Mucosa of gallbladder (tissue), 1 donor: ENCODE results near the gene LUZP1. TPM values are rescaled to one million over a fixed set of nuclear protein-coding genes. Genes with fewer than 3 reads are reported as not detected.
"Not testable (repeated sequence)": the region's sequence is repeated elsewhere in the genome, so short reads cannot be mapped to it uniquely, and the experiment has no call there.

Experiments
- DNase-seq: peaks from one replicate; pipeline ENCODE4 v3.0.0-alpha.2; 2020; ENCODE audit warnings: low spot score
- total RNA-seq: library from RNA; stranded (reverse); gene quantifications from one replicate; pipeline ENCODE4 v1.2.1, GENCODE V29; 2021
- donor health status: DM: no; HTN: no; CAD: no.

The LUZP1 gene
- total RNA-seq = 40.8 TPM

DNA sequence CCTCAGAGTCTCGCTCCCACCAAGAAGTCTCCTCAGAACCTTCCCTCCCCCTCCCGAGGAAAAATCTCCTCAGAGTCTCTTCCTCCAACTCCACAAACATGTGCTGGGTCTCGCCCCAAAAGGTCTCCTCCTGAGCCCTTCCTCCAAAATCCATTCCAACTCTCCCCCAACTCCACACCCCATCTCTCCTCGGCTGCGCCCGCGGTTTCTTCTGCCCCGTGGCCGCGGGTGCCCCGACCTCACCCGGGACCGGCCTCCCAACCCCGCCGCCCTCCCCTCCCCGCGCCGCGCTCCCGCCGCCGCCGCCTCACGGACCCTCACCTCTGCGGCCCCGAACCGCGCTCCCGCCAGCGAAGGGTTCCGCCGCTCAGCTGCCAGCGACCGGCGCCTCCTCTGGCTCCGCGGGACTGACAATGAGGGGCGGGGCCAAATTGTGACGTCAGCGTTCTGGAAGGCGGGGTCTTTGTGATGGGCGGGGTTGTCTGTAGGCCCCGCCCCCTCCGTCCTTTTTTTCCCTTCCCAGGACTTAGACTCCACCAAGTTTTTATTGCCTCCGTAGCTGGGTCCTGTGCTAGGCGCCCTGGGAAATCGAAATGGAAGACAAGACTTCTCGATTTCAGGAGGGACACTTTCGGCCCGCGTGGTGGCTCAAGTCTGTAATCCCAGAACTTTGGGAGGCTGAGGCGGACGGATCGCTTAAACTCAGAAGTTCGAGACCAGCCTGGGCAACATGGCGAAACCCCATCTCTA, at the start of gene LUZP1:
TSS of gene LUZP1 (minus strand) at position 412 of the 750 bp plus-strand sequence.
- DNase-seq = peak; percentile 93

DNA sequence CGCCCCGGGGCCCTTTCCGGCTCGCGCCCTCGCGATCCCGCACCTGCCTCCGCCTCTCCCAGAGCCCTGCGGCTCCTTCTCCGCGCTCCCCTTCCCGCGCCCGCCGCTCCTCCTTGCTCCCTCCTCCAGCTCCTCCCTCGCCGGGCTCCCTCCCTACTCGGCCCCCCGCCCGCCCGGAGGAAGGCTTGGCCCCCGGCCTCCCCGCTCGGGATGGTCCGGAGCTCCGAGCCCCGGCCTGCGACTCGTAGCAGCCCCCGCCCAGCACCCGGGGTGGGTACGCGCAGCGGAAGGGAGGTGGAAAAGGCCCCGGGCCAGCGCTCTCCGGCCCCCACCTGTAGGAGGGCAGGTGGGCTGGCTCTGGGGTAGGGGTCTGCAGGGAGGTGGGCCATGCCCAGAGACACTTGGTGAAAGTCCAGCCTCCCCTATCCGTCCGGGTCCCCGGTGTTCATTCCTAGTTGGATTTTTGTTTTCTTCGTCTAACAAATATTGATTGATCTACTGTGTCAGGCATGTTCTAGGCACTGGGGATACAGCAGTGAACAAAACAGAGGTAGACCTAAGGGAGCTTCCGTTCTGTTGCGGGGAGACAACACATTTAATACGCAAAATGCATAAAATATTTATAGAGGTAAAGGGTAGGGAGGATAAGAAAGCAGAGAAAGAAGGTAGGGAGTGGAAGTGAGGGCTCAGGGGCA, 48.9 kb upstream of the LUZP1 start, which contains the start of gene HTR1D:
TSS of gene HTR1D (minus strand) at position 82 of the 695 bp plus-strand sequence. CDS start 23,283 bp downstream, outside the sequence.
- no peak for DNase-seq

DNA sequence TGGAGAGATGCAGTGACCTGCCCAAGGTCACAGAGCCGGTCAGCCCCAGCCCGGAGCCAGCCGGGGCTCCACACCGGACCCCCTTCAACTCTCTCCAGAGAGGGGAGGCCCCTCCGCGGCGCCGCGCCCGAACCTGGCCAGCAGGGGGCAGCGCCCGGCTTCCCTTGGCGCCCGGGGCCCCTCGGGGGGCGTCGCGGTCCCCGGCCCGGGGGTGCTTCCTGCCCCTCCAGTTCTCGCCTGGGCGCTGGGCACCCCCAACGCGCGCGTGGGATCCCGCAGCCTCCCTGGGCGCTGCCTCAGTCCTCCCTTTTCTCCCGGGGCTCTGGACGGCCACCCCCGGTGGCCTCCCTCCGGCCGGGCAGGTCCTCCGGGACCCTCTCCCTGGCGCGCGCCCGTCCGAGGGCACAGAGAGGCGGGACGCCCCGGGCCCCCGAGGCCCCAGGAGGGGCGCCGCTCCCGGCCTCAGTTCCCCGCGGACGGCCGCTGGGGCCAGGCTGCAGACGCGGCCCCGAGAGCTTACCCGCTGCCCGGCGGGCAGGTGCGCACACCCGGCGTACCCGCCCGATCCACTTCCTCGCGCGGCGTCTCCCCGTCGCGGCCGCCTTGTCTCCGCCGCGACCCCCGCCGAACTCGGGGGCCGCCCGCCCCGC, 48.2 kb upstream of the LUZP1 start:
- DNase-seq = no peak

DNA sequence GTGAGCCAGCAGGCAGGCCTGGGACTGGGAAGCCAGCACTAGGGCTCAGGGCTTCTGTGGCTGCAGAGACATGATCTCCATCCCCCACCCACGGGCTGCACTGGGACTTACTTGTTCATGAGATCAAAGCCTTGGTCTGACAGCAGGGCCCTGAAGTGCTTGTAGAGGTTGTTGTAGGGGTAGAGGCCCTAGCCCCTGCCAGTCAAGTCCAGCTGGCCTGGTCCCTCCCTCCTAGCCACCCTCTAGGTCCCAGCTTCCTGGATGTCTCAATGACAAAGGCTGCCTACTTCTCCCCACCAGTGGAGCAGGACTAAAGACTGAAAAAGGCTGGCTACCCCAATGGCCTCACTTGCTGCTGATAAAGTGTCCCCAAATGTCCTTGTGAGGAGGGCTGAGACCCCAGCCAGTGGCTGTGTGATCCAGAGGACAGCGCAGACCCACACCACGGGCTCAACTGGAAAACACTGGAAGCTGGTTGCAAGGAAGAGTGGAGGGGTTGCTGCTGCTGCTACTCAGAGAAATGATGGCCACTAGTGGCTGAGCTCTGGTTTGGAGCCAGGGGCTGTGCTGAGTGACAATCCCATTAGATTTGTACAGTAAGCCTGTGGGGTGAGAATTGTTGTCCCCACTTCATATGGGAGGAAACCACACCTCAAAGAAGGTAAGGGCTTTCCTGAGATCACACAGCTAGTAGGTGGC, 47.2 kb upstream of the LUZP1 start:
- DNase-seq = no peak

DNA sequence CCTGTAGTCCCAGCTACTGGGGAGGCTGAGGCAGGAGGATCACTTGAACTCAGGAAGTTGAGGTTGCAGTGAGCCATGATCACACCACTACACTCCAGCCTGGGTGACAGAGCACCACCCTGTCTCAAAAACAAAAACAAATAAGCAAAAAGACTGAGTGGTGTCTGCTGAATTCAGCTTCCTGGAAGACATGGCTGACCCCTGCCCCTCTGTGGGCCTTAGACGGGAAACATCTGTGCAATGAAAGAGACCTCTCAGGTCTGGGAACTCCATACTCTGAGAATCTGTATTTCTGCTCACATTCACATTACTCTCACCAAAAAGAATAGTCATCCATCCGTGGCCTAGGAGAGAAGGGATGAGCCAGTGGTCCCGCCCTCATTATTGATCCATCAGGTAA, 46.6 kb upstream of the LUZP1 start:
- DNase-seq = no peak

DNA sequence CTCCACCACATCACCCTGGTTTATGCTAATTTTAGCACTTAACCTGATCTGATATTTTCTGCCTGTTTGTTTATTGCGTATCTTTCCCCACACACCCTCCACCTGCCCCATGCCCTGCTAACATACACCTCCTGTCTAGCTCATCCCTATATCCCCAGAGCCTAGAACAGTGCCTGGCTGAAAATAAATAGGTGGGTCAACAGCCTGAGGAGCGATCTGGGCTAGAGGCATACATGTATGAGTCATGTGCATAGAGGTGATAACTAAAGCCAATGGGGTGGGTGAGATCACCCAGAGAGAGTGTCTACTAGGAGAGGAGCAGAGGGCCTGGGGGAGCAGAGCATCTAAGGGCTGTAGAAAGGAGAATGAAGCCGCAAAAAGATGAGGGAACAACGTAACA, 46.0 kb upstream of the LUZP1 start:
- DNase-seq = no peak

DNA sequence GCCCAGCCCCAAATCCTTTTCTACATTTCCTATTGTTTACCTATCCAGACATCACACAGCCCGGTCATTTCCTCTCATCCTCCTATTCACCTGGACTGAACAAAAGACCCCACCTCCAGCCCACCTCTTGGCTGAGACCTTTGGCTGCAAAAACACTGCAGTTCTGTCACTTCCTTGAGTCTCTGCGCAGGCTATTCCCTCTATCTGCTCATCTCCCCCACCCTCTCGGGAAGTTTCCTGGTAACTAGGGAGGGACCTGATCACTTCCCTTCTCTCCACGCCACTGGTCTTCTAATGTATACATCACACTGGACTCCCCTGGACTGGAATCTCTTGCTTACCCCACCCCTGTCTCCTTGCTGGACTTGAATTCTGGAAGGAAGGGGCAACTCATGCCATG, 43.3 kb upstream of the LUZP1 start:
- no peak for DNase-seq

DNA sequence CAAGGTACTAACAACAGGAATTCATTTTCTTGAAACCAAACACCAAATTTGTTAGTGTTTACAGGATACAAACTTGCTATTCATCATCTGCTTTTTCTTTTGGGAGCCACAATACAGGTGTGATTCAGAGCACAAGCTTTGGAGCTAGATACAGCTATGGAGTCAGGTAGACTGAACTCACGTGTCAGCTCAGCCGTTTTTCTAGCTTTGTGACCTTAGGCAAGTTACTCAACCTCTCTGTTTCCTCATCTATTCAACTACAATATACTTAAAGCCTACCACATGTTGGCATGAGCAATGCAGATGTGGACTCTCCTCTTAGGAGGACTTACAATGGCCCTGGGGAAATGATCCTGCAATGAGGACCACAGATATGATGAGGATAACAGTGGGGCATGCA, 42.3 kb upstream of the LUZP1 start:
- no peak for DNase-seq

DNA sequence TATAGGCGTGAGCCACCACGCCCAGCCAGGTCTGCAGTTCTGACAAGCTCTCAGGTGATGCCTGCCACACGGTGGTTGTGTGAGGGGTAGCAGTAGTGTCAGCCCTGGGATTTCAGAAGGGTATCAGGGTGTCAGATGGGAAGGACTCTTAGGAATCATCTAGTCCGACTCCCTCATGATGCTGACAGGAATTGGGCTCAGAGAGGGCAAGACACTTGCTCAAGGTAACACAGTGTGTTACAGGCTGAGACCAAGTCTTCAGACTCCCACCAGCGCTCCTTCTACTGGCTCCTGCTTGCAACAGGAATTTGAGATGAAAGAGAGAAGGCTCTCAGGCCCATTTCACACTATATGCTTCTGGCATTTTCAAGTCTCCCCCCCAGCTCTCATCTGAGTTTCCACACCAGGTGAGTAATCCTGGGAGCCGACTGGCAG, 41.7 kb upstream of the LUZP1 start:
- DNase-seq = no peak

DNA sequence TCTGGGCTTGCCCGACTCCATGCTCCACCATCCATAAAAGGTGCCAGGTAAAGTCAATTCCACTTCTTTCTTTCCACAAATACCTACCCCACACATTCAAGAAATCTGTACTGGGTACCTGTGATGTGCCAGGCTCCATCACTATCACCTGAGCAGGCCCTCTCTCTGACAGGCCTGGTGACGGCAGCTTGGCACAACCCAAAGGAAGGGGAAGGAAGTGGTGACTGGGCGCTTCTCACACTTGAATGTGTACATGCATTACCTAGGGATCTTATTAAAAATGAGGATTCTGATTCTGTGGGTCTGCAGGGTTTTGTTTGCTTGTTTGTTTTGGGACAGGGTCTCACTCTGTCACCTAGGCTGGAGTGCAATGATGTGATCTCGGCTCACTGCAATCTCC, 41.1 kb upstream of the LUZP1 start:
- DNase-seq = no peak

DNA sequence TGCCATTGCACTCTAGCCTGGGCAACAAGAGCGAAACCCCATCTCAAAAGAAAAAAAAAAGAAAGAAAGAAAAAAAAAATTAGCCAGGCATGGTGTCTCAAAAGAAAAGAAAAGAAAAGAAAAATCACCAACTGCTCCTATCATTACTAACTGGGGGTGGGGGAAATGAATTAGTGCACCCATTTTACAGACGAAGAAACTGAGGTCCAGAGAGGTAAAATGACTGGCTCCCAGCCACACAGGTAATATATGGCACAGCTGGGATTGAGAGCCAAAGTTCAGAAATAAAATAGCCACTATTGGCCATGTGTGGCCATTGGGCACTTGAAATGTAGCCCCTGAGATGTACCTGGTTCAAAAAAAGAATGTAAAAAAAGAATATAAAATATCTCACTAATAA, 39.9 kb upstream of the LUZP1 start:
- DNase-seq = no peak

DNA sequence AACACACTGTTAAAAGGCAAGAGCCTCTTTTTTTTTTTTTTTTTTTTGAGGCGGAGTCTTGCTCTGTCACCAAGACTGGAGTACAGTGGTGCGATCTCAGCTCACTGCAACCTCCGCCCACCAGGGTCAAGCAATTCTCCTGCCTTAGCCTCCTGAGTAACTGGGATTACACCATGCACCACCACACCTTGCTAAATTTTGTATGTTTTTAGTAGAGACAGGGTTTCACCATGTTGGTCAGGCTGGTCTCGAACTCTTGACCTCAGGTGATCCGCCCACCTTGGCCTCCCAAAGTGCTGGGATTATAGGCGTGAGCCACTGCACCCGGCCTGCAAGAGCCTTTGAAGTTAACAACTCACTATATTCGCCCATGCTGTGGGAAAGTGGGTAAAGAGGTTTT, 39.1 kb upstream of the LUZP1 start:
- not testable (repeated sequence) for DNase-seq

DNA sequence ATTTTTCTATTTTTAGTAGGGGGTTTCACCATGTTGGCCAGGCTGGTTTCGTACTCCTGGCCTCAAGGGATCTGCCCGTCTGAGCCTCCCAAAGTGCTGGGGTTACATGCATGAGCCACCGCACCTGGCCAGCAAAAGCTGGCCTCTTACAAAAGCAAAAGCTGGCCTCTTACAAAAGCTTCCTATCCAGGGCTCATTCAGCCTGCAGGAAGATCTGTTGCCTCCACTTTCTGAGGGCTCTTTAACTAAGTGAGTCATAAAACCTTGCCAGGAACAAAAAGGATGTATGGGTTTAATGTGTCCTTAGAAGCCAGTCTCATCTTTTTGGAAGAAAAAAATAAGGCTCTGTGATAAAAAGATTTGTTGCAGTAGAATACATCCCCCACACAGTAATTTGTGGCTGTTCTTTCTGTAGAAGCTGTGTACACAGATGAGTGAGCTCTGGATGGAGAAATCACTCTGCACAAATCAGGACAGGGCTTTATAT, 33.6 kb upstream of the LUZP1 start:
- no peak for DNase-seq

DNA sequence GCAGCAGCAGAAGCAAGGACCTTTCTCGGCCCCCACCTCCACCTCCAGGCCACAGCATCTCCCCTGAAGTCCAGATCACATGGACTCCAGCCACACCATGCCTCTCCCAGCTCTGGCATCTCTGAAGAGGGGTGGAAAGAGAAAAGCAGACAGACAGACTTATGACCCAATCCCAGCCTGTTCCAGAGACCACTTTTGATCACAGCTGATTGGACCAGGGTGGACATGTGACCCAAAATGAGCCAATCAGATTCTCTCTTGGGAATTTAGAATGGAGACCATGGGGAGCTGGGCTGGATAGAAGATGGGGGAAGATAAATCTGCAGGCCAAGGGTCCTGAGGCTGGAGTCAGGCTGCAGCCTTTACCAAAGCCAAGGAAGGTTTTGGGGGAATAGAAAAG, 32.2 kb upstream of the LUZP1 start:
- DNase-seq = no peak

DNA sequence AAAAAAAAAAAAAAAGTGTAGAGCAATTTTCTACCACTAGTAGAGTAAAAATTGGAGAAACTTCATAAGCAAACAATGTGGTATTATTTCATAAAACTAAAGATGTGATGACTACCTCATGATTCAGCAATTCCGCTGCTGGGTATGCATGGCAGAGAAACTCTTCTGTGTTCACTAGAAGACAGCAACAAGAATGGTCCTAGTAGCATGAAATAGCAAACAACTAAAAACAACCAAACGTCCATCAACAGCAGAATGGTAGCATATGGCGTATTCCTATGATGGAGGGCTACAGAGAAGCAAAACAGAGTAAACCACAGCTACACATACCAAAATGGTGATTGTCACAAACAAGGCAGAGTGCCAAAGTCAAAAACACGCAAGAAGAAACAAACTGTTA, 29.7 kb upstream of the LUZP1 start:
- no peak for DNase-seq

DNA sequence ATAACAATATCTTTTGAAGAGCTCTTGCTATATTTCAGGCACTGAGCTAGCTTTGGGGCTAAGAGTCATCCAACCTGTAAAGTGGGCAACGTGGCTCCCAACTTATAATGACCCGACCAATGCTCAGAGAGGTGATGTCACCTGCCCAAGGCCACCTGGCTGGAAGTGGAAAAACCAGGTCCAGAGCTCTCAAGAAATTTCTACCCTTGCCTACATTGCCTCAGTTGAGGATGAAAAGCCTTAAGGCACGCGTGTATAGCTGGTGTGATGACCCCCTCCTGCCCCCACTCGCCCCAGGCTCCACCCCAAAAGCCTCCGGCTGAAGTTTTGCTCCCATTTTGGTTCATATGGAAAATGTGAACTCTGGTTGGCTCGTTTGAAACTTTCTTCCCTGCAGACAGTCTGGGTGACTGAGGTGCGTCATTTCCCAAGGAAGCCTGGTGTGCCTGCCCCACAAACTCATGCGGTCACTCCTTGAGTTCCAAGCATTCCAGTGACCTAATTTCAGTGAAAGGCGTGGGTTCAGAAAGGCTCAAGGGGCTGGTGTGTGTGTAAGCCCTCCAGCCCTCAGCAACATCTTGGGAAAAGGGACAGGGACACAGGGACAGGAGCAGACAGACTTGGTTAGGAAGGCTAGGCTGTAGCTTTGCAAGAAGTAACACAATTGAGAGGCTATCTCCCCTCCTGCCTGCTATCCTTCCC, 28.1 kb upstream of the LUZP1 start:
- DNase-seq = no peak

DNA sequence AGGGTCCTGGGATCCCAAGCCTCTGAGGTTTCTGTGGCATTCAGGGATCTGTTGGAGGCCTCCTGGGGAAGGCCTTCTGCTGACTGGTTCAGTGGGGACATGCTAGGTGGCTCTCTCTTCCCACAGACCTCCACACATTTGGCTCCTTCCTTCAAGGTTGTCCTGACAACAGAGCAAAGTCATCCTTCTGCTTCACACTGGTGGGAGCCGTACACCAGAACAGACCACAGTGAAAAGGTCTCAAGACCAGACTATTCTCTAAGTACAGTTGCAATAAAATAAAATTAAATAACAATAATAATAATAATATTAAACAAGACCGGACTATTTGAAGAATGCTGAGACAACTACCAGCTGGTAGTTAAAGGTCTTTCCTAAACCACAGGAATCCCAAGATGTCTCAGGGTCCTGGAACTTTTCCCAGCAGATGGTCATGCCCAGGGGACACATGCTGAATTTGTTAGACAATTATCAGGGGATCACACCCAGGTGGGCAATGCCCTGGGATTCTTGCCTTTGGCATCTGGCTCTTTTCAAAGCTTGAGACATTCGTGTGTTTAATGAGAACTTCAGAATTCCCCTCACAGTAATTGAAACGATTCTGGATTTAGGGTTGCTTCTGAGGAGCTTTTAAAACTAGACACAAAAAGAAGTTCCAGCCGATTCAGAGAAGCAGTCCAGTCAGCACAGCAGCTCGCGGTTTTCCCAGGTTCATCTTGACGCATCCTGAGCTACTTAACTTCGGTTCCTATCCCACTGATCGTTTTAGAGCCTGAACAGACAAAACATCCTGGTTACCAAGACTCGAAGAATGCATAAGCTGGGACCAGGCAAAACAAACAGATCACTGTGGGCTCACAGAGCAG, 25.7 kb upstream of the LUZP1 start:
- DNase-seq = no peak

DNA sequence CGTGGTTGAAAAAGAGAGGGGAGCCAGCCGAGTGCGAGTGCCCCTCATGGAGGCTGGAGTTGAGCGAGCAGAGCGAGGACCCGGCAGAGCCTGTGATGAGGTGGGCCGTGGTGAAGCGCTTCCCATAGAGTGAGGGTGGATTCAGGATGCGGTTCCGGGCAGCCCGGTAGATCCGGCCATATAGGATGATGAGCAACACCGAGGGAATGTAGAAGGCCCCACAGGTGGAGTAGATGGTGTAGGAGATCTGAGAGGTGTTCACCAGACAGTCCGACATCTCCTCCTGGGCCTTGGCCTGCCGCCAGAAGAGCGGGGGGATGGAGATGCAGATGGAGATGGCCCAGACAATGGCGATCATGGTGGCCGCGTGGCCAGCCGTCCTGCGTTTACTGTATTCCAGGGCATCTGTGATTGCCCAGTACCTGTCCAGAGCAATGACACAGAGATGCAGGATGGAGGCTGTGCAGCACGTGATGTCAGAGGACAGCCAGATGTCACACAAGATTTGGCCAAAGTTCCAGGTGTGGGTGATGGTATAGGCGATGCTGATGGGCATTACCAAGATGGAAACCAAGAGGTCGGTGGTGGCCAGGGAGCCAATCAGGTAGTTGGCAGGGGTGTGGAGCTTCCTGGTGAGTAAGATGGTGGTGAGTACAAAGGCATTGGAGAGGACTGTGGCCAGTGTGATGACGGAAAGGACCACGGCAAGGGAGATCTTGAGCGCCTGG, 24.9 kb upstream of the LUZP1 start:
- DNase-seq = no peak

DNA sequence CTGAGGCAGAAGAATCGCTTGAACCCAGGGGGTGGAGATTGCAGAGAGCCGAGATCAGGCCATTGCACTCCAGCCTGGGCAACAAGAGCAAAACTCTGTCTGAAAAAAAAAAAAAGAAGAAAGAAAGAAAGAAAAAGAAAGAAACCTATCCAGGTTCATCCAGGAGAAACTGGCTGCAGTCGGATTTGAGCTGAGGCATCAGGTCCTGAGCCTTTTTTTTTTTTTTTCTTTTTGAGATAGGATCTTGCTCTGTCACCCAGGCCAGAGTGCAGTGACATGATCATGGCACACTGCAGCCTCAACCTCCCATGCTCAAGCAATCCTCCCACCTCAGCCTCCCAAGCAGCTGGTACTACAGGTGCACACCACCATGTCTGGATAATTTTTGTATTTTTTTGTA, 22.5 kb upstream of the LUZP1 start:
- DNase-seq = no peak
